Measurements from ENCODE around the gene P2RY13.
A peak's percentile ranks its signal among the peaks of the same experiment; 100 is the strongest.

The P2RY13 gene

DNA sequence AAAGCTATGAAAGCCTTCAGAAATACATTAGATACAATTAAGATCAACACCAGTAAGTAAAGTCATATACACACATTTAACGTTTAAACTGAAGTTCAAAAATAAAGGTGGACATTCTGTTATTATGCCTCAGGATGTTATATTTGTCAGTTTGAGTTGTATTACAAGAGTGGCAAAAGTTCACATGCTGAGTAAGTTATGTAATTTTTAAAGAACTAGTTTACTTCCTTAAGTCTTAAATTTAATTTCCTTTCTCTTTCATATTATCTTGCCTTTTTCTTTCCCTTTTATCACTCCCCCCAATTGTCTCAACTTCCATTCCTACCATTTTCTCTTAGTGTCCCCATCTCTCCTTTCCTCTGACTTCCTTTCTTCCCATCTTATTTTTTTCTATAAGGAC lies 7.8 kb downstream of the P2RY13 start:
- no peak for DNase-seq

DNA sequence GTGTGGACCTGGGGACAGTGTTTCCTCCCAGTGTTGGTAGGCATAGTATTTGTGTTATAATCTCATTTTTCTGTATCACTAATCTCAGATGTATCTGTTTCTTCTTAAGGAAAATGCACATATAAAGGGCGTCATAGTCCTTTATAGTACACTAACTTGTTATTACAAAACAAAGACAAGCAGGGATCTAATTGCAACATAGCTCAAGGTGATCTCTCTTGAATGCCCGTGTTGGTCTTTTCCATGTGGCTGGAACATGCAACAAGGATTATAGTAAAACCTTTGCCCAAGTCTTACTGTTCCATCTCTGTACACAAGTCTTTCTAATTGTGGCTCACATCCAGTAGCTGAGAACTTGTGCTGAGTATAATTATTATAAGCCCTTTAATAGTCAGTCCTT lies 9.2 kb downstream of the P2RY13 start:
- no peak for DNase-seq

DNA sequence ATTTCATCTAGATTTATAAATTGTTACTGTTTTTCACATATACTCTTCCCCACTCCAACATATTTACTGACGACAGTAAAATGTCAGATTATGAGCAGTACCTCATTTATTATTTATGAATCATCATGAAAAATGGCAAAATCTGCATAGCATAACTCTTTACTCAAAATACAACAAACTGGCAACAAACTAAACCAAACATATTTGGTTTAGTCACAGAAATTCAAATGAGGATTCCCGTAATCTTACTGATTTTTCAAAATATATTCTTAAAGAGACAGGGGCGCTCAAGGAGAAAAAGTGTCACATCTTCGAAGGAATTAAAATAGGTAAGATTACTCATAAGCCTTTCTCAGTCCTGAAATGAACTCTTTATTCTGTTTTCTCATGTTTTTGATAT lies 9.7 kb downstream of the P2RY13 start:
- DNase-seq = no peak

DNA sequence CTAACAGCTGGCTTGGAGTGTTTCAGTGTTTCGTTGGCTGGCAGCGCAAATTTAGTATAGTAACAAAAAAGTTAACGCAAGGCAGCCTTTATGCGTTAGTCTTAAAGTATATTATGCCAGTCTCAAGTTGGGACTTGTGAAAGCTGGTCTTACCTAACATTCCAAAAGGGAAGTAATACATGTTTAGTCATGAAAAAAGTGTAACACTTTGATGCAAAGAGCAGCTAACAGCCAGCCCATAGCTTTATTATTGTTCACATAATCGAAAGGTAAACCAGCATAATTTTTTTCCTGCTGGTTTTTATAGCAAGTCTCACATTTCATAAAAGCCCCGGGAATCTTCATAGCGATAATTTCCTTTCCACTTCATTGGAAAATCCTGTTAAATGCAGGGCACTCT lies 10.4 kb downstream of the P2RY13 start:
- DNase-seq = no peak

DNA sequence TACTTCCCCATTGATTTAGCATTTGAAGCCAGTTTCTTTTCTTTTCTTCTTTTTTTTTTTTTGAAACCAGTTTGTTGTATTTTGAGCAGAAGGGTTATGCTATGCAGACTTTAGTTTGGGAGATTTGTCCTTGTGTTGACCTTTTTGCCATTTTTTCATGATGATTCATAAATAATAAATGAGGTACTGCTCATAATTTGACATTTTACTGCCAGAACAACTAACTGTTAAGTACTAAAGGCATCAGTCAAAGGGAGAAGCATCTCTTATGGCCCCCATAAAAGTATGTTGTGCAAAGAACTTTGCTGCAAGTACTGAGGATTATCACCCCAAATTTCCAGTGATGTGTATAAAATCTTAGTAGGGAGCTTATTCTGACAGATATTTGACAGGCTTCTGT lies 11.0 kb downstream of the P2RY13 start:
- no peak for DNase-seq

DNA sequence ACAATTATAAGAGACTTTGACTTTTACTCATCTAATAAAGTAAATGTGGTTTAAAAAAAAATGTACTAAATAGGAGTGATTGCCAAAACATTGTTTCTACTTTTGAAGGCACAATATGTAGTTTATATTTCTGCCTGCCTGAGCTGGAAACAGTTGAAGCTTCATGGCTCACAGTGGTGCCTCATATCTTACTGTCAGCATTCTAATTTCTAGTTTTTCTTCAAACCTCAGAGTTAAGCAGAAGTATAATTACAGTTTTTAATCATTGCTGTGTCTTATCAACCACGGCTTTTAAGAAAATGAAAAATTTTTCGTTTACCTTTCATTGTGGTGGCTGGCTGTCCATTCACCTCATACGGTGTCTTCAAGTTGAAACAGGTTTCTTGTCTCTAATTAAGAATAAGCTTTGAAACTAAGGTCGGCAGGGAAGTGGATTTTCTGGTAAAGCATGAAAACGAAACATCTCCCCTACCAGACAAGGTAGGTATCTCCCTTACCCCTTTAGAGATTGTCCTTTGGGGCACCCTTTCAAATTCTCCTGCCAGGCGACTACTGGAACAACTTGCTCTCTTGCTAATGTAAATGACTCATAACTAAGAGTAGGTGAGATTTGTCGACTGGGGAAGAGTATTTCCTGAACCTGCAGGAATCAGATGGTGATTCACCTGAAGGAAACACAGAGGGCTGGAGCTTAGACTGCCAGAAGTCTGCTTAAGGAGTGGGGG lies 12.9 kb downstream of the P2RY13 start, which contains the start of gene GPR87:
Gene GPR87 (minus strand): TSS at position 554 of the 725 bp plus-strand sequence. CDS start 16,720 bp downstream, outside the sequence.
- DNase-seq = no peak

DNA sequence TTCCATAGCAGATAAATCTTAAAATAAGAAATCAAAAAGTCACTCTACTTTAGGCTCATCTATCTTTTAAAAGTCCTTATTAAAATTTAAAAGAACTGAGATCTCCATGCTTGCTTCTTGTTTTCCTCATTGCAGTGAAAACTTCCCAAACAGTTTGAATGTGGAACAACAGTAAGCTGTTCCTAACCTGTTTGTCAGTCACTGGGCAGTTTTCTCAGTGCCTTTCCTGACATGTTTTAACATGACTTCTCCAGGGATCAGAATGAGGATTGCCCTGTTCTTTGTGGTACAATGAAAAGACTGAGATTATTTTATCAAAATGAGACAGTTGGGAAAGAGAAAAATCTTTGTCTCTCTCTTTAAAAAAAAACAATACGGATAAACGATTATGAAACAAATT lies 13.5 kb downstream of the P2RY13 start:
- DNase-seq = no peak

DNA sequence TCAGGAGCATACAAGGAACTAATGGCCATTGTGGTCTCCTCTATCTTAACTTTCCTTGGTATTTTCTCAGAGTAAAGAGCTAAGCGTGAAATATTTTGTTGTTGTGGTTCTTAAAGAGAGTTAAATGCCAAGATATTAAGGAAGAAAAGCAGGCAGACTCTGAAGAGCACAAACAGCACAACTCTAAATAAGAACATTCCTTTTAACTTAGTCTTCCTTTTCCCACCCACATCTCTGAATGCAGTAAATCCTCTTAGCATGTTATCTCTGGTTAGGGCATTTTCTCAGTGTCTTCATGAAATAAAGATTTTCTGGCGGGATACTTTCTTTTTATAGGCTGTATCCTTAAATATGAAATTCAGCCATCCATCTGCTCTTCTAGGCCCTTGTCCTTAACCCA lies 14.2 kb downstream of the P2RY13 start:
- DNase-seq = no peak

DNA sequence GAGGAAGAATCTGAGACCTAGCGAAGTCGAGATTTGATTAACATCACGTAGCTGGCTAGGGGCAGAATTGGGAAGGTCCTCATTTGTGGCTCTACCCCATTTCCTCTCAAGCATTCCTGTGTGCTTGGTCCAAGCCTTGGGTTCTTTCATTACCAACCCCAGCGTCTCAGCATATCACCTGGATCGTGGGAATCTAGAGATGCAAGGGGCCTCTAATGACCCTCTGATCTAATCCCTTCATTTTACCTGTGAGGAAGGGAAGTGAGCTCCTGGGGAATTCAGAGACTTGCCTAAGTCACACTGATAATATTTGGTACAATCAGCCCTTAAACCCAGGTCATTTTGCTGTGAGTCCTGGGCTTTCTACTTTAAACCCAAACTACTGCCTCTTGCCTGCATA lies 14.8 kb downstream of the P2RY13 start:
- no peak for DNase-seq

DNA sequence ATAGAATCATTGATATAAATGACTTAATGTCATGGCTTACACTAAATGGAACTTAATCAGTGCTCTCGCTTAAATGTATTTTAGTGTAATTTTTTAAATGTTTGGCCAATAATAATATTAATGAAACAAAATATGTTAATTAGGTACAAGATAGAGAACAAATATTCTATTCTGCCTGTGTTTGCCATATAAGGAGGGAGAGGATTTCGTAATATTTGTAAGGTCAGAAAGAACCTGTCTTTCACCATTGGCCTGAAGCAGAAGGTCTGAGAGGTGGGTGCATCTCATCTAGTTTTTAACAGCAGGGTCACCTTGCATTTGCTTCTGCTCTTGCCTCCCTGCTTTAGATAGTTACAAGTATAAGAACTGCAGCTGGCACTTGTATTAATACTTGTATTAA lies 15.2 kb downstream of the P2RY13 start:
- no peak for DNase-seq

DNA sequence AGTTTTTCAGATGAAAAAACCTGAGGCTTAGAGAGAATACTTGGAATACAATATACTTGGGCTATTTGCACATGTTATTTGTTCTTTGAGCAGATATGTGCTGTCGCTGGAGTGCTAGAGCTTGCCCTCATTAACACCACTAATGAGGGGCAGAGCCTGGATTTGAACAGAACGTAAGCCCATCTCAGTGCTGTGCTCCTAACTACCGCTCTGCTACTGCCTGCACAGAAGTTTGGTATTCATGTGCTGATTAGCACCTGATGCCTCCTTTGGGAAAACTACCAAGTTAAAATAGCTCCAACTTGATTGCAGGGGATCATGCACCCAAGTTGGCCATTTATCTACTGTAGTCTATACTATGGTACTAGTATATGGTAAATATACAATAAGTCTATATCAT lies 16.4 kb downstream of the P2RY13 start:
- DNase-seq = no peak

DNA sequence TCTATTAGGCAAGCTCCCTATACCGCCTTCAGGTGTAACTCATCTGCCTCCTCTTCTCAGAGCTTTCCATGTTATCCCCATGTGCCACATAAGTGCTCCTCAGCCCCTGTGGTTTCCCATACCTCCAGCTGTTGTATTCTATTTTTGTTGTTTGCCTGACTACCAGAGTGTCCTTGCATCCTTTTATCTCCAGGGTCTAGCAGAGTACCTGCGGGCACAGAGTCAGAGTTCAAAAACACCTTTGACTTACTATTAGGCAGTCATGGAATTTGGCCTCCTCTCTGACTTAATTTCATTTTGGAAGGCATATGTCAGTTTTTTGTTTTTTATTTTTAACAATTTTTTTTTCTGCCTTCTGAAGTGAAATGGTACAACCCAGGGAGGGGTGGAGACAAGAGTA lies 19.8 kb downstream of the P2RY13 start:
- DNase-seq = no peak

DNA sequence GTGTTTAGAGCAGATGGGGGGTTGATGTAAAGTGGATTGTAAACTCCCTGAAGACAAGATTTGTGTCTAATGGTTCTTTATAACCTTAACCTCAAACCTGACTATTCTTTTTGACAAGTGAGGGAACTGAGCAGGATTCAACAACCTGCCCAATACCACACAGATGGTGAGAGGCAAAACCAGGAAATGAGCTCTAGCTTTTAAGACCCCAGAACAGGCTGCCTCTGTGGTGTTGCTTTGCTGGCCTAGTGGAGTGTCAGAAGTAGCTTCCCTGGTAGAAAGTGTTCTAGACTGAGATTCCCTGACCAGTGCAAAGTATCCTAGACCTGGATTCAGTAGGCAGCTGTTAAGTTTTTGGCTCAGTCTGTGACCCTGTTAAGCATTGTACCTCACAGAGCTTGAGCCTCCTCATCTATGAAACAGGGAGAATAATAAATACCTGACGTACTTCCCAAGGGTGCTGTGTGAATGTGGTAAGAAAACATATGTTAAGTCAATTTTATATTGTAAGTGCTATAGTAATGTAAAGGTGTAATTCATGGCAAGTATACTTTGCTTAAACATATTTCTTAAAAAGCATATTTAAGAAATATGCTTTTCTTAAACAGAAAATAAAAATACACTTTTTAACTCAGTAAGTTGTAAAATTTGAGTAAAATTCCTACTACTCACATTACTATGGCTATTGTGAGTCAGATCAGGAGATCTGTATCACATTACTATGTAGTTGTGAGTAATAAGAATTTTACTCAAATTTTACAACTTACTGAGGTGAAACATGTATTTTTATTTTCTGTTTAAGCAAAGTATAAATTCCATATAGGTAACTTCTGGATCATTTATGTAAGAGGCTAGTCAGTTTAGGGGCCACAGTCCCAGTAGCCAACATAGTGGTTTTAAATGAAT lies 21.5 kb downstream of the P2RY13 start:
- no peak for DNase-seq

DNA sequence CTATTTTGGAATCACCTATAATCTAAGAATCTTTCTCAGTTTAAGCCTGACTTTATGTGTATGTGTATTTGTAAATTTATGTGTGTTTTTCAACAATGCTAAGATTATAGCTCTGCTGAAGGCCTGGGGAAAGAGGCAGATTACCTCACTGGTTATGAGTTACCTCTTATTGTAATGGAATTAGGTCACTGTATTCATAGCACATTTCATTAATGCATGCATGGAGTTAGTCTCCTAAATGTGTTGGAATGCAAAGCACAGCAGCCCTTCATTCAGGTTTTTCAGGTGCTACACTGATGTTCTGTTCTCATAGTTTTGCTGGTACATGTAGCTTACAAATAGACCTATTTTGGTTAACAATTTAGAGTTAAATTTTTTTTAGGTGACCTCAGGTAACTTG lies 22.2 kb downstream of the P2RY13 start:
- no peak for DNase-seq

DNA sequence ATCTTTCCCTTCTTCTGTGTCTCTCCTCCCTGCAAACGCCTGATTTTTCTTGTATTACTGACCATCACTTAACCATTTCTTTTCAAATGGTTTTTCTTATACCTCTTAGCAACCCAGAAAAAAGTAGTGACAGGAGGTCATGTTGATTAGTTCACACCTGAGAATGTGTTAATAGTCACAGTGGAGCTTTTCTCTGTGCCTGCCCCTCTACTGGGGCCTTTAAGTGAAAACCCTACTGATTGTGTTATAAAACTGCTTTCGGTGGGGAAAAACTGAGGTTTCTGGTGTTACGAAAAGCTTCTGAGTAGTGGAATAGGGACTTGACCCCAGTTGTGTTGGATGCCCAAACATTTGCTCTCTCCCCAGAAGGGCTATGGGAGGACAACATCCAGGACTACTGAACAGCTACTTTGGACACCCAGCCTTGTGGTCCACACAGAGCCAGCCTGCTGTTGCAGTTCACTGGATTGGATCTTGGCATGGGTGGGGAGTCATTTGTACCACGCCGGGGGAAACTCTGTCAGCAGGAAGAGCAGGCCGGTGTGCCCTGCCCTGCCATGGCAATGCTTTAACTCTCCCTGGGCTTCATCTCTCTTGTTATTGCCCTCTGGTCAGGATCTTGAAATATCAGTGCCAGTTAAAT lies 23.1 kb downstream of the P2RY13 start:
- no peak for DNase-seq

DNA sequence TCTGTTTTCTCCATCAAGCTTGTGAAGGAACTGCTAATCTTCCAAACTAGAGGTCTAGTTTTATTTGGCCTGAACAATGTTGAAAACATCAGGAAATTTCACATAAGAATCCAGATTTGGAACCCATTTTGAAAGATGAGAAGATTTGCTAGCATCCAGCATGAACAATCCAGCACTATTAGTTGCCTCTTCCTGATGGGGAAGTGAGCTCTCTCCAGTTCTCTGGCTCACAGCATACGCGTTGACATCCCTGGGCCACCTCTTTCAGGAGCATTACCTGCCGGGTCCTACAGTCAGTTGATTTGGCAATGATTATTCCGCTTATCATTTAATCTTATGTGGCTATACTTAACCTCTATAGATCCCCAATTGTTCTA lies 23.6 kb downstream of the P2RY13 start:
- no peak for DNase-seq

DNA sequence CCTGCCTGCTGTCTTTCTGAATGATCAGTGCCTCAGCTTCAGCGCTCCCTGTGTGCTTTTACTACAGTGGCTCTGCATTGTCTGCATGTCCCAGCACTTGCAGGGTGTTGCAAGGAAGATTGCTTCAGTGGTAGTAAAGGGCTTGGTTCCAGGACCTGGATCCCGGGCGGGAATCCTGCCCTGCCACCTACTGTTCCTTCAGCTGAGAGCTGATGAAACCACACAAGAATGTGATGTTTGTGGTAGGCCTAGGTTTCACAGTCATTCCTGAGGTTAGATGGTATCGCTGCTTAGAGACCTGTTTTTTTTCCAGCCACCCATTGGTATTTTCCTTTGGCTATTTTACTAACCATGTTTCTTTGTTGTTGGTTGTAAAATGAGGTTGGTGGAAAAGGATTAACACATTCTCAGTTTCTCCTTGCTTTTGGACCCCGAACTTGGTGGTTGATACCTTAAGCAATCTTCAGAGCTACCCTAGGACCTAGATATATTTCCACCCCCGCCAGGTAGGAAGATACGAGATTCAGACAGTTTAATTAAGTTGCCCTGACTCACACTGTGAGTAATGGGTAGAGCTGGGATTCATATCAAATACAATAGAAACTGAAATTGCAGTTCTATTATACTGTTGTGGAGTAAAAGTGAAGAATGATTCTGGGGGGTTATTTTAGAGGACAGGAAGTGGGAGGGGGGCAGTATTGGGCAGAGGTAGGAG lies 24.1 kb downstream of the P2RY13 start:
- DNase-seq = peak in 5 of 58 donors; percentile 2 to 61 (median 8)

DNA sequence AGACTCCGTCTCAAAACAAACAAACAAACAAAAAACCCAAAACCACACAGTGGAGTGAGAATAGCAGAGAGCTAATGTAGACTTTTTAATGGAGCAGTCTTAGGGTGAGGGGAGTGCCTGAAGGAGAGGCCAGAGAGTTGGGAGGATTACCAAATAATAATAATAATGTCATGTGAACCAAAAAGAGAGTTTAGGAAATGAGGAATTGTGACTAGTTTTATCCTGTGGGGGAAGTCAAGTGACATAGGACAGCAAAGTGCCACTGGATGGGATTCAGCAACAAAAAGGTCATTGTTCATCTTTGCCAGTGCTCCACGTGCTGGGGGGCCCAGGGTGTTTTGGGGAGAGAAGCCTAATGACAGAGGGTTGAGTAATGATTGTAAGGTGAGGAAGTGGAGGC lies 25.6 kb downstream of the P2RY13 start:
- DNase-seq = no peak

DNA sequence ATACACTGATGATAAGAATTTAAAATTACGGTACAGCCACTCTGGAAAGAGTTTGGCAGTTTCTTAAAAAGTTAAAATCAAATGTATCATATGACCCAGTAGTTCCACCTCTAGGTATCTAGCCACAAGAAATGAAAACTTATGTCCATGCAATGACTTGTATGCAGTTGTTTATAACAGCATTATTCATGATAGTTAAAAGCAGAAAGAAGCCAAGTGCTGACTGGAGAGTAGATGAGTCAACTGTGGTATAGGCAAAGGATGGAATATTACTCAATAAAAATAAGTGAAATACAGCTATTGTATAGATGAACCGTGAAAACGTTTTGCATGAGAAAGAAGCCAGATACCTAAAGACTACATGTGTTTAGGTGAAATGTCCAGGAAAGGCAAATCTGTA lies 27.6 kb downstream of the P2RY13 start:
- no peak for DNase-seq

DNA sequence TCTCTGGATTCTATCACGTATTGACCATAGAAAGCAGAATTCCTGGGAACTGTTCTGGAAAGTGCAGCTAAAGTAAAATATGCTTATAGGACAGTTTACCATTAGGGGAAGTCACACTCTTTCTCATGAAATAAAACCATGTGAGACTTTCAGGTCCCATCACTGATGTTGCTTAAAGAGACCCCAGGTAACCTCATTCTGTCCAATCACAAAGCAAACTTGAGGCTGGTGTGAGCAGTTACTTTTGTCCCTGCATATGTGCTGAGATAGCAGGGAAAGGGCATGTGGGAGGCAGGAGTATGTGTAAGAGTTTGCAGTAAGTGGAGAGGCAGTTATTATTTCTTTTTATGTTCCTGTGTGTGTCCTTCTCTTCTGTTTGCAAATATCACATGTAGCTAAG lies 28.8 kb downstream of the P2RY13 start:
- DNase-seq = no peak

DNA sequence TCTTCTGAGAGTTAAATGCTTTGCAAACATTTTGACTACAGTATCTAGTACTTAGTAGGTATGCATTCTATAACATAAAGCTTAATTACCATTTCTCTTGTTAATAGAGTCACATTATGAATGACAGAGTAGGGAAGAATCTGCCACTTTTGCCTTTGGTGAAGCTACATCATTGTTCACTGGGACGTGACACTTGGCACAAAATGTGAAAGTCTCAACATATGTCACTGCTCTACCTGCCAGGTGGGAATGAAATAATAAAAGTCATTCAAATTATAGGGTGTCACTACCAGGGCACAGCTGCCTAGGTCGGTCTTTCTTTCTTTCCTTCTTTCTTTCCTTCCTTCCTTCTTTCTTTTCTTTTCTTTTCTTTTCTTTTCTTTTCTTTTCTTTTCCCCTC lies 30.3 kb downstream of the P2RY13 start:
- no peak for DNase-seq

DNA sequence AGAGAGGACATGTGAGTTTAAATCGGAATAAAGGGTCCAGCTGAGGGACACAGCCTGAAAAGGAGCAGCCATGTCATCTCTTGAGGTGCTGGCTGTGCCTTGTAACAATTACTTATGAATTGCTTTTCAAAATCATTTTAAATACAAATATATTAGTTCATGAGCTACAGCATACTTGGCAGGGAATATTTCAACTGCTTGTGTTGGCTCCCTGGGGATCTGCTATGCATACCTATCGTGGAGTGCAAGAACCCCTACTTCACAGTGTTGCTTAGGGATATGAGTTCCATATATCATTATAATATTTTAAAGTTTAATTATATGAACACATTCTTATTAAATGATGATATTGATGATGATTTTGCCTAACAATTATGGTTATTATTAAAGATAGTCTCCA lies 31.9 kb downstream of the P2RY13 start:
- no peak for DNase-seq
